ENCODE results near the gene TTC7B. TPM values are rescaled to one million over a fixed set of nuclear protein-coding genes. Genes with fewer than 3 reads are reported as not detected.
A peak's percentile ranks its signal among the peaks of the same experiment; 100 is the strongest.

Gene TTC7B
- total and polyA plus RNA-seq, 2 donors (not counting 1 experiment from before 2014, with no cell fraction given): 0.36 to 3.2 TPM

- H3K4me1 ChIP-seq (ENCODE audit: control insufficient read depth in 2 of 2, insufficient read depth in 2 of 2, low read length in 2 of 2): peaks cover 0 to 5% of the 10 kb centered on the region in 2 donors
- TF ChIP-seq EZH2 (IDR thresholded peaks at IDR 0.05; ENCODE audit: borderline replicate concordance, insufficient read depth, low read depth, low read length, poor library complexity, severe bottlenecking) (no peak), CTCF (IDR thresholded peaks at IDR 0.05) (no peak)
- H3K27ac Mint-ChIP-seq: no peak overlapping the region
- ATAC-seq (ENCODE audit: low read depth): no peak
- H3K4me1 Mint-ChIP-seq: peaks cover 5% of the 10 kb centered on the region
- H3K4me3 ChIP-seq (ENCODE audit: control extremely low read depth in 1 of 5, extremely low read depth in 1 of 5, insufficient read depth in 1 of 5, low read depth in 2 of 5, low read length in 4 of 5): peak overlapping the region in 1 of 5 experiments; percentile 34
- intact Hi-C loops (cut with micrococcal nuclease): loop anchor here (1.0 to 10.0 kb wide), 4 partner anchors 298 to 722 kb away; no protein-coding TSS in a partner anchor
- H3K4me3 Mint-ChIP-seq: no peak overlapping the region
- no peaks in the 10 kb centered on the region for H3K9me3 Mint-ChIP-seq (ENCODE audit: insufficient read depth)
- H3K9ac ChIP-seq (ENCODE audit: low read length): no peak overlapping the region
- H3K36me3 ChIP-seq (replicated peaks in 1 of 2; ENCODE audit: control extremely low read depth in 1 of 2, control insufficient read depth in 1 of 2, extremely low read depth in 1 of 2, insufficient read depth in 2 of 2, low read length in 1 of 2): no peaks in the 10 kb centered on the region
- ChIA-PET CTCF (interaction anchor here (0.8 to 5.2 kb wide), 14 partner anchors 11 to 758 kb away, joined by 3 to 38 read pairs (median 6); no protein-coding TSS in a partner anchor), POLR2A (no interaction called here)
- H3K9me3 ChIP-seq (ENCODE audit: control extremely low read depth in 1 of 3, control insufficient read depth in 2 of 3, insufficient read depth in 1 of 3, low read length in 2 of 3): no peaks in the 10 kb centered on the region
- H4K20me1 ChIP-seq (ENCODE audit: control insufficient read depth, insufficient read depth, low read length, poor library complexity, severe bottlenecking): no peaks in the 10 kb centered on the region
- H3K79me2 ChIP-seq (ENCODE audit: control insufficient read depth, insufficient read depth, low read length): no peaks in the 10 kb centered on the region
- no CpG with 5 or more reads among the region's 2 CpGs for WGBS (ENCODE audit: insufficient coverage)
- H3K27ac ChIP-seq (ENCODE audit: low read length in 2 of 2): no peak overlapping the region
- no peaks in the 10 kb centered on the region for H3K27me3 Mint-ChIP-seq
- DNase-seq: no peak
- H3K4me2 ChIP-seq (replicated peaks; ENCODE audit: low read depth, low read length, poor library complexity, severe bottlenecking): peak overlapping the region; percentile 47
- no peaks in the 10 kb centered on the region for H3K27me3 ChIP-seq (replicated peaks in 1 of 4; ENCODE audit: control extremely low read depth in 1 of 4, control insufficient read depth in 3 of 4, insufficient read depth in 4 of 4, low read length in 3 of 4)
- peak overlapping the region; percentile 61 for H2AFZ ChIP-seq (ENCODE audit: insufficient read depth, low read depth, low read length, poor library complexity, severe bottlenecking)
These were observed 119.1 kb downstream of the TTC7B start for GRCh38 chr14:90697132-90697531.

GRCh38 chr14:90696720-90697119, 119.5 kb downstream of the TTC7B start:
- peak overlapping the region; percentile 61 for H2AFZ ChIP-seq (ENCODE audit: insufficient read depth, low read depth, low read length, poor library complexity, severe bottlenecking)
- no peak for ATAC-seq (ENCODE audit: low read depth)
- H4K20me1 ChIP-seq (ENCODE audit: control insufficient read depth, insufficient read depth, low read length, poor library complexity, severe bottlenecking): no peaks in the 10 kb centered on the region
- H3K4me1 ChIP-seq (ENCODE audit: control insufficient read depth in 2 of 2, insufficient read depth in 2 of 2, low read length in 2 of 2): peaks cover 0 to 5% of the 10 kb centered on the region in 2 donors
- no peak overlapping the region for H3K27ac Mint-ChIP-seq
- H3K4me3 ChIP-seq (ENCODE audit: control extremely low read depth in 1 of 5, extremely low read depth in 1 of 5, insufficient read depth in 1 of 5, low read depth in 2 of 5, low read length in 4 of 5): no peak overlapping the region
- H3K9me3 ChIP-seq (ENCODE audit: control extremely low read depth in 1 of 3, control insufficient read depth in 2 of 3, insufficient read depth in 1 of 3, low read length in 2 of 3): no peaks in the 10 kb centered on the region
- no peaks in the 10 kb centered on the region for H3K9me3 Mint-ChIP-seq (ENCODE audit: insufficient read depth)
- no peaks in the 10 kb centered on the region for H3K27me3 Mint-ChIP-seq
- no peaks in the 10 kb centered on the region for H3K27me3 ChIP-seq (replicated peaks in 1 of 4; ENCODE audit: control extremely low read depth in 1 of 4, control insufficient read depth in 3 of 4, insufficient read depth in 4 of 4, low read length in 3 of 4)
- DNase-seq: no peak
- H3K4me2 ChIP-seq (replicated peaks; ENCODE audit: low read depth, low read length, poor library complexity, severe bottlenecking): no peak overlapping the region
- H3K9ac ChIP-seq (ENCODE audit: low read length): no peak overlapping the region
- intact Hi-C loops (cut with micrococcal nuclease): loop anchor here (1.0 to 10.0 kb wide), 4 partner anchors 297 to 722 kb away; no protein-coding TSS in a partner anchor
- TF ChIP-seq CTCF (IDR thresholded peaks at IDR 0.05): no peak
- TF ChIP-seq EZH2 (IDR thresholded peaks at IDR 0.05; ENCODE audit: borderline replicate concordance, insufficient read depth, low read depth, low read length, poor library complexity, severe bottlenecking): no peak
- H3K4me3 Mint-ChIP-seq: no peak overlapping the region
- H3K79me2 ChIP-seq (ENCODE audit: control insufficient read depth, insufficient read depth, low read length): no peaks in the 10 kb centered on the region
- H3K36me3 ChIP-seq (replicated peaks in 1 of 2; ENCODE audit: control extremely low read depth in 1 of 2, control insufficient read depth in 1 of 2, extremely low read depth in 1 of 2, insufficient read depth in 2 of 2, low read length in 1 of 2): no peaks in the 10 kb centered on the region
- peaks cover 5% of the 10 kb centered on the region for H3K4me1 Mint-ChIP-seq
- ChIA-PET POLR2A (no interaction called here), CTCF (interaction anchor here (0.8 to 5.2 kb wide), 13 partner anchors 13 to 758 kb away, joined by 3 to 38 read pairs (median 7); no protein-coding TSS in a partner anchor)
- WGBS (ENCODE audit: insufficient coverage): 100% methylated on average over 4 of the region's 4 CpGs
- H3K27ac ChIP-seq (ENCODE audit: low read length in 2 of 2): no peak overlapping the region
